ENCODE results near the gene RNASET2.

GRCh38 chr6:166927240-166927934, 29.0 kb downstream of the RNASET2 start:
- TF ChIP-seq CTCF (IDR thresholded peaks at IDR 0.05; ENCODE audit: poor library complexity, severe bottlenecking) = no peak
- no peak for TF ChIP-seq EZH2 (IDR thresholded peaks at IDR 0.05; ENCODE audit: borderline replicate concordance, insufficient read depth, low read length, poor library complexity, severe bottlenecking)
- no peak for TF ChIP-seq SMC3 (conservative IDR thresholded peaks at IDR 0.05; ENCODE audit: poor library complexity)
- no peak for TF ChIP-seq EP300 (conservative IDR thresholded peaks at IDR 0.05; ENCODE audit: poor library complexity, severe bottlenecking)

Data from neural cell (in vitro differentiated cells).